ENCODE results near the gene TMEM53.

Gene TMEM53

GRCh38 chr1:44644806-44645205 is 29.5 kb downstream of the TMEM53 start:
- TF ChIP-seq POLR2AphosphoS5 (IDR thresholded peaks at IDR 0.05; ENCODE audit: borderline replicate concordance, low read depth, low read length) (no peak), EZH2 (IDR thresholded peaks at IDR 0.05) (no peak), FOXP2 (optimal IDR thresholded peaks at IDR 0.05; ENCODE audit: control extremely low read depth, extremely low read length, insufficient read depth) (no peak)
- H3K9me3 ChIP-seq (ENCODE audit: low read depth, low read length): no peaks in the 10 kb centered on the region
- no peak overlapping the region for H3K9ac ChIP-seq (ENCODE audit: insufficient read length)
- no peak overlapping the region for H3K27ac ChIP-seq
- peaks cover 41% of the 10 kb centered on the region; the same call in 1 of the 2 replicates for H3K36me3 ChIP-seq (ENCODE audit: insufficient read depth, low read length)
- no peak for DNase-seq (ENCODE audit: low read depth, low spot score)
- H3K4me3 ChIP-seq: no peak overlapping the region

DNA sequence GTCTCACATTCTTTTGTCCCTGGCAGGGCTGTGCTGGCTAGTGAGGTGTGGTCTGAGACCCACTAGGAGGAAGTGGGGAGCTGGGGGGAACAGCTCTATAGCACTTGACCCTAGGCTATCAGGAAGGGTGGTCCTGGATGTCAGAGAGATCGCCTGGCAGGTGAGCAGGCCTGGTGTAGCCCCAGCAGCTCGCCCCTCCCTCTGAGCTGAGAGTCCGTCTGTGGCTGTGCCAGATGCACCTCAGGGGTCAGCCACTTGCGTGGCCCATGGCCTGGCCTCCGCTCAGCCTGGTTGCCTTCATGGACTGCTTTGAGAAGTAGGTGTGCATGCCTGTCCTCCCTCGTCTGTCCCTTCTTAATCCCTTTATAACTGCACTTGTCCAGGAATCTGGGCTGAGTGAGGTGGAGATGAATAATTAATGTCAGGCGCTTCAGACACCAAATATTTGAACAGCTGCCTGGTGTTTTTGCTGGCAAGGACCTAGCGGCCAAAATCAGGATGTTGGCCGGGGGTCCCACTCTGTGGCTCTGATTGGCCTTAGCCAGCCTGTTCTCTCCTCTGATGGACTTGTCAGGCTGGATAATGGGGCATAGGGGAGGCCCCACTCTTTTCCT is 30.5 kb downstream of the TMEM53 start:
- TF ChIP-seq POLR2AphosphoS5 (IDR thresholded peaks at IDR 0.05; ENCODE audit: borderline replicate concordance, low read depth, low read length) (no peak), FOXP2 (optimal IDR thresholded peaks at IDR 0.05; ENCODE audit: control extremely low read depth, extremely low read length, insufficient read depth) (no peak), EZH2 (IDR thresholded peaks at IDR 0.05) (no peak)
- Histone ChIP-seq H3K27ac (no peak overlapping the region), H3K9me3 (ENCODE audit: low read depth, low read length) (no peaks in the 10 kb centered on the region), H3K36me3 (ENCODE audit: insufficient read depth, low read length) (peaks cover 41% of the 10 kb centered on the region; the same call in 1 of the 2 replicates), H3K9ac (ENCODE audit: insufficient read length) (no peak overlapping the region), H3K4me3 (no peak overlapping the region)
- no peak for DNase-seq (ENCODE audit: low read depth, low spot score)

DNA sequence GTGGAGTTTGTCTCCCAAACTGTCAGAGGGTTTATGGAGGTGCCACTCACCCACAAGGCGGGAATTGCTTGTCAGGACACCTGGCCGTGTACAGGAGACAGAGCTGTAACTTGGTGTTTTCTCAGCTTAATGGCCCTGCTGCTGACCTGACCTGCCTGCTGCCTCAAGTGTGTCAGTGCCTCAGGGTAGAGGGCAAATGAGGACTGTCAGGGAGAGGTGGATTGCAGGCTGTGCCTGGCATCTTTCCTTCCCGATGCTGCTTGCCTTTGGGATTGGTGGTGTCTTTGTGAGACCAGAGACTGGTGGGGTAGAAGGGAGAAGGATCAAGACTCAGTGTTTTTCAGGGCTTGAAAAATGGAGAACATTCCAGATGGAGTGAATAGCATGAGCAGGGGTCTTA is 31.4 kb downstream of the TMEM53 start:
- Histone ChIP-seq H3K27ac (no peak overlapping the region), H3K36me3 (ENCODE audit: insufficient read depth, low read length) (peaks cover 48% of the 10 kb centered on the region; the same call in 1 of the 2 replicates), H3K9me3 (ENCODE audit: low read depth, low read length) (no peaks in the 10 kb centered on the region), H3K9ac (ENCODE audit: insufficient read length) (no peak overlapping the region), H3K4me3 (no peak overlapping the region)
- TF ChIP-seq EZH2 (IDR thresholded peaks at IDR 0.05) (no peak), POLR2AphosphoS5 (IDR thresholded peaks at IDR 0.05; ENCODE audit: borderline replicate concordance, low read depth, low read length) (no peak), FOXP2 (optimal IDR thresholded peaks at IDR 0.05; ENCODE audit: control extremely low read depth, extremely low read length, insufficient read depth) (no peak)
- no peak for DNase-seq (ENCODE audit: low read depth, low spot score)

- Histone ChIP-seq H3K9me3 (ENCODE audit: low read depth, low read length) (no peaks in the 10 kb centered on the region), H3K27ac (no peak overlapping the region), H3K4me3 (no peak overlapping the region), H3K36me3 (ENCODE audit: insufficient read depth, low read length) (peaks cover 48% of the 10 kb centered on the region; the same call in 1 of the 2 replicates), H3K9ac (ENCODE audit: insufficient read length) (no peak overlapping the region)
- TF ChIP-seq EZH2 (IDR thresholded peaks at IDR 0.05) (no peak), FOXP2 (optimal IDR thresholded peaks at IDR 0.05; ENCODE audit: control extremely low read depth, extremely low read length, insufficient read depth) (no peak), POLR2AphosphoS5 (IDR thresholded peaks at IDR 0.05; ENCODE audit: borderline replicate concordance, low read depth, low read length) (no peak)
- no peak for DNase-seq (ENCODE audit: low read depth, low spot score)
Measured at GRCh38 chr1:44642255-44642654, 32.0 kb downstream of the TMEM53 start.

DNA sequence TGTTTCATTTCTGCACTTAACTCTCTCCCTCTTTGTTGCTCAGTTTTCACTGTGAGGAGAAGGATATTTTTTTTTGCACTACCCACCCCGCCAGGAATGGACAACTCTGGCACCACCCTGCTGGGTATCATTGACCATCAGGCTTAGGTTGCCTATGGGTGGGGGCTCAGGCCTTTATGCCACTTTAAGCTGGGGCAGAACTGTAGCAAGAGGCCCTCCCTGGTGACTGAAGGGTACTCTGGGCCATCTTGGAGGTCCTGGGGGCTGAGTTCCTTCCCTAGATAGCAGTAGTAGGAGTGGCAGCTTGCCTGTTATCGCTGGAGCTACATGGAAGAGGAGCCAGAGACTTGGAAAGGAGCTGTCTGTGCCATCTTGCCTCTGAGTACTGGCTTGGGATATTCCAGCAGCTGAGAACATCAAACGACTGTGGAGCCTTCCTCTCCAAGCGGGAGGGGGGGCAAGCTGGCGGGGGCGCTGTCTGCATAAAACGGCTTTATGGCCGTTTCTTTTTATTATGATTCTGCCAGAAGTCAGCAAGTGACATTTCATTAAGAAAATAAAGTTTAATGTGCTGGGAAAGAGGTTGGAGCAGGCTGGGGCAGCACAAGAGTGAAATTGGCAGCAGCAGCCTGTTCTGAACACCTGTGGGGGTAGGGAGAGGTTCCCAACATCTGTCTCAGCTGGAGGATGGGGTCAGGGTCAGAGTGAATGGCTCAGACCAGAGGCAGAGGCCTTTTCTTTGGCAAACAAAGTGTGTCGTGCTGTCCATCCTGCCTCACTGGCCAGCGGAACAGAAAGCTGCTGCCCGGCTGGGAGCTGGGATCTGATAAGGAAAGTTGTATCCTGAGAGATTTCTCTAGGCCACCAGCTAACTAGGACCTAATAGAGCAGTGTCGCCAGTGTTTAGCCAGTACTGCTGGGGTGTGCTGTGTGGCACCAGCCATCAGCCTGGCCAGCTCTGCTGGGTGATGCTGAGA is 32.9 kb downstream of the TMEM53 start:
- no peak for DNase-seq (ENCODE audit: low read depth, low spot score)
- Histone ChIP-seq H3K27ac (no peak overlapping the region), H3K9me3 (ENCODE audit: low read depth, low read length) (no peaks in the 10 kb centered on the region), H3K9ac (ENCODE audit: insufficient read length) (no peak overlapping the region), H3K36me3 (ENCODE audit: insufficient read depth, low read length) (peaks cover 56% of the 10 kb centered on the region), H3K4me3 (no peak overlapping the region)
- TF ChIP-seq EZH2 (IDR thresholded peaks at IDR 0.05) (no peak), POLR2AphosphoS5 (IDR thresholded peaks at IDR 0.05; ENCODE audit: borderline replicate concordance, low read depth, low read length) (no peak), FOXP2 (optimal IDR thresholded peaks at IDR 0.05; ENCODE audit: control extremely low read depth, extremely low read length, insufficient read depth) (no peak)

GRCh38 chr1:44640200-44640853 is 34.0 kb downstream of the TMEM53 start:
- Histone ChIP-seq H3K9ac (ENCODE audit: insufficient read length) (no peak overlapping the region), H3K9me3 (ENCODE audit: low read depth, low read length) (no peaks in the 10 kb centered on the region), H3K4me3 (no peak overlapping the region), H3K36me3 (ENCODE audit: insufficient read depth, low read length) (peaks cover 61% of the 10 kb centered on the region), H3K27ac (no peak overlapping the region)
- TF ChIP-seq POLR2AphosphoS5 (IDR thresholded peaks at IDR 0.05; ENCODE audit: borderline replicate concordance, low read depth, low read length): no peak
- TF ChIP-seq FOXP2 (optimal IDR thresholded peaks at IDR 0.05; ENCODE audit: control extremely low read depth, extremely low read length, insufficient read depth): no peak
- no peak for TF ChIP-seq EZH2 (IDR thresholded peaks at IDR 0.05)
- DNase-seq (ENCODE audit: low read depth, low spot score): no peak

- no peak for TF ChIP-seq EZH2 (IDR thresholded peaks at IDR 0.05)
- TF ChIP-seq POLR2AphosphoS5 (IDR thresholded peaks at IDR 0.05; ENCODE audit: borderline replicate concordance, low read depth, low read length): no peak
- no peak for TF ChIP-seq FOXP2 (optimal IDR thresholded peaks at IDR 0.05; ENCODE audit: control extremely low read depth, extremely low read length, insufficient read depth)
- no peak for DNase-seq (ENCODE audit: low read depth, low spot score)
- Histone ChIP-seq H3K27ac (no peak overlapping the region), H3K36me3 (ENCODE audit: insufficient read depth, low read length) (peaks cover 68% of the 10 kb centered on the region), H3K9me3 (ENCODE audit: low read depth, low read length) (no peaks in the 10 kb centered on the region), H3K9ac (ENCODE audit: insufficient read length) (no peak overlapping the region), H3K4me3 (no peak overlapping the region)
Measured at GRCh38 chr1:44637702-44638411, 36.4 kb downstream of the TMEM53 start.
